GM19328 (cell line): ENCODE results near the gene TNIK.

Source experiments
- ATAC-seq: cut with Tn5 transposase; IDR thresholded peaks from one replicate; pipeline ENCODE4 v1.9.1; 2021; ENCODE audit warnings: mild to moderate bottlenecking, moderate library complexity; ENCODE audit not compliant: unreplicated experiment

TNIK gene

DNA sequence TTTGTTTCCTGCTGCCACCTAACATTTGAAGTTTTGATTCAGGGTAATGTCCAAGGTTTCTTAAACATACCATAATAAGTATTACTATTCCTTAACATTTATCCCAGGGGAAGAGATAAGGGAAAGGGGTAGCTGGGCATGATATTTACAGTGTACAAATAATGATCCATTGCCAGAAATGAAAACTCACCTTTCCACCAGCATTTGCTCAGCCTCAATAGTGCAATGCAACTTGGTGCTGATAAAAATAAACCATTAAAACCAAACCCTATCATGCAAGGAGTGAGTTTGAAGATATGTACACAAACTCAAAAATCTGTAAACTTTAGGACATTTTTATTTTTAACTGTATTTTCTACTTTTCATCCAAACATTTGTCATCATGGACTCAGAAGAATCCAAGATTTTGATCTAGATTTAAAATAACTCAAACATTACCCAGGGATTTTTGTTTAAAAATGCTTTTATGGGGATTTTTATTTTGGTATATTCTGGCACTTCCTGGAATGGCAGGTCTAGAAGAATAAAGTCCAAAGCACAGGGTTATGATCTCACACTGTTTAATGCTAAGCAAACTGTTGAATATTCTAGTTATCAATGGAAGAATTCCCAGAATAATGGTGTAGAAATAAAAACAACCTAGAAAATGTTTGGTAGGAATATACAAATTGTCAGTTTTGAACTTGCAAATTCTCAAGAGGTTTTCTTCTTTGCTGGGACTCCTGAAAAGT is 401.2 kb downstream of the TNIK start:
- ATAC-seq: no peak

DNA sequence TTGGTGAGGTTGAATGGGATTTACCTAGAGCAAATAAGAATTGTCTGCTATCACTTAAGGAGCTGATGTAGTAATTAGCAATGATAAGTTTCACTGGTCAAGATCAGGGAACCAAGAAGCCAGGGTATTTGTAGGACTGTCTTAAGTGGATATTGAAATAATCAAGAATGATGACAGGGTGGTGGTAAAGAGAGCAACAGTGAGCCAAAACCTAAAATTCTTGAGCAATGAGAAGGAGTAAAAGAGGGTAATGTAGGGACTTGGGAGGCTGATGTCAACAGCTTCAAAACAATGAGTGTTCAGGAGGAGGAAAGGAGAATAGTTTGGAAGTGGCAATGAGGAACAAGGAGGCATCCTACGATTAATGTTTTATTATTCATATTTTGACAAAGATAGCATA is 402.1 kb downstream of the TNIK start:
- ATAC-seq: no peak

DNA sequence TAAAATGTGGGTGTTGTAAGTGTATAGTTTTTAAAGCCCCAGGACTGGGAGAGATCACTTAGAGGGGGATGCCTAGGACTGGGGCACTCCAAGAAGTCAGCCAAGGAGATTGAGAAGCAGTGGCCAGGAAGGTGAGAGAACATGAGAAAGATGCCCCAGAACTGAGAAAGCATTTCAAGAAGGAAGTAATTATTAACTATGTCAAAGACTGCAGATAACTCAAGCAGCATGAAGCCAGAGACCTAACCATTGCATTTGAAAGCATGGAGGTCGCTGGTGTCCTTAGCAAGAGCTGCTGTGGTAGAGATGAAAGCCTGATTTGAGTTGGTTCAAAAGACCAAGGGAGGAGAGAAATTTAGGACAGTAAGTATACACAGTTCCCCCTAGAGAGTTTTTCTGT is 403.1 kb downstream of the TNIK start:
- ATAC-seq: no peak

DNA sequence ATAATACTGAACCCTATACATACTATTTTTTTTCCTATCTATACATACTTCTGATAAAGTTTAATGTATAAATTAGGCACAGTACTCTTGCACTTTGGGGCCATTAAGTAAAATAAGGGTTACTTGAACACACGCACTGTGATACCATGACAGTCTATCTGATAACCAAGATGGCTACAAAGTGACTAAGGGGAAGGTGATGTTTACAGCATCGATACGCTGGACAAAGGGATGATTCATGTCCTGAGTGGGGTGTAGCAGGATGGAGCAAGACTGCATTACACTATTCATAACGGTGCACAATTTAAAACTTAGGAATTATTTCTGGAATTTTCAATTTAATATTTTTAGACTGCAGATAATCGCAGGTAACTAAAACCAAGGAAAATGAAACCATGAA is 403.7 kb downstream of the TNIK start:
- ATAC-seq: no peak

DNA sequence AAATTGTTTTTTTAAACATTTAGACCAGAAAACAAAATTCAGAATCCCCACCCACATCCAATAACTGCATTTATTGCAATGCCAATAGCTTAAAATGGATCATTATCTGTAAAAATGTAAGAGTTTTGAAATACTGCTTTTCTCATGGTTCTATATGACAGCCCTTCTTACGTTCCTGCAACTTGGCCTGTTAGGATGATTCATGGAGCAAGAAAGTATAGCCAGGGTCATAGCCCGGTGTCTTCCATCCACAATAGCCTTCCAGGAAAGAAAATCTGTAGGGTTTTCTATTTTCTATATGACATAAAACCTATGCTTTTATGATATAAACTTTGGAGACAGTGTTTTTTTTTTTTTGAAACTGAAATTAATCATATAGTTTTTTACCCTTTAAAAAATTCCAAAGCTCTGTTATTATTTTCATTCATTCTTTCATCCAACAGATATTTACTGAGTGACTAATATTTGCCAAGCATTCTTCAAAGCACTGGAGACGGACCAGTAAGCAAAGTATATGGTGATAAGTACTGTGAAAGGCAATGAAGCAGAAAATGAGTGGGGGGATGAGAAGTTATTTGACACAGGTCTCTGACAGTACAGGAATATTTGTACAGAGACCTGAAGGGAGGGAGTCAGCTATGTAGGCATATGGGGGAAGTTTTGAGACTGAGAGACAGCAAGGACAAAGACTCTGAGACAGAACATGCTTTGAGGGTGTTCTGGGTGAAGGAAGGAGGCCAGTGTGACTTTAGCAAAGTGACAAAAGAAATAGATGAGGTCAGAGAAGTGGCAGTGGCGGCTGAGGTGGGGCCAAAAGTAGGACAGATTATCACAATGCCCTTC is 404.6 kb downstream of the TNIK start:
- ATAC-seq: no peak

DNA sequence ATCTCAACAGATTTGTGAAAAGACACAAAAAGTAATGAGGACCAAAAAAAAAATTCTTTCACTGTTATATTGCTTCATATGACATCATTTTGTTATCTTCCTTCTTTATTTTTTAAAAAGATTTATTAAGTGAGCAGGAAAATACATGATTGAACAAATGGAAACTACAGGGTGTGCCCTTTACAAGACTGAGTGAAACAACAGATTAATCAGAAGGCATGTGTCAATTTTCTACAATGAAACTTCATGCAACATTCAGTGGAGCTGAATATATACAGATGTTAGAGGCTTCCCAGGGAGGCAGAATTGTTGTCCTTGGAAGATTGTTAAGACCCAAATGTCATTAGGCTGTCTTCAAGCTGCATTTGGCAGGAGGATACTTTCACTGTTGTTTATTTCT is 405.3 kb downstream of the TNIK start:
- no peak for ATAC-seq

DNA sequence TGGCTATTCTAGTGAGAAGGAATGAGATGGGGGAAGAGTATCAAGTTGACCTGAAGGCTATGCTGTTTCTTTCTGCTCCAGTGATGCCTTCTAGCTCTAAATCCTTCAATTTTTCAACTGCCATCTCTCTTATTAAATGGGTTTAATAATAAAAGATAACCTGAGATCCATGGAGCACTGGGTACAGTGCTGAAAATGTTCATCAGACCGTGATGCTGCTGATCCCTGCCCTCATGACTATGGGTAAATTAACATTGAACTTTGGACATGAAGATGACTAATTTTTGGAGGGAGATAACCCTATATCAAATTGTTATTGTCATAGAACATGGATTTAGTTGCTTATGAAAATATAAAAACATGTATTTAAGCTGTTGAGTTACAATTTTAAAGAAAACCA is 406.0 kb downstream of the TNIK start:
- ATAC-seq: no peak

DNA sequence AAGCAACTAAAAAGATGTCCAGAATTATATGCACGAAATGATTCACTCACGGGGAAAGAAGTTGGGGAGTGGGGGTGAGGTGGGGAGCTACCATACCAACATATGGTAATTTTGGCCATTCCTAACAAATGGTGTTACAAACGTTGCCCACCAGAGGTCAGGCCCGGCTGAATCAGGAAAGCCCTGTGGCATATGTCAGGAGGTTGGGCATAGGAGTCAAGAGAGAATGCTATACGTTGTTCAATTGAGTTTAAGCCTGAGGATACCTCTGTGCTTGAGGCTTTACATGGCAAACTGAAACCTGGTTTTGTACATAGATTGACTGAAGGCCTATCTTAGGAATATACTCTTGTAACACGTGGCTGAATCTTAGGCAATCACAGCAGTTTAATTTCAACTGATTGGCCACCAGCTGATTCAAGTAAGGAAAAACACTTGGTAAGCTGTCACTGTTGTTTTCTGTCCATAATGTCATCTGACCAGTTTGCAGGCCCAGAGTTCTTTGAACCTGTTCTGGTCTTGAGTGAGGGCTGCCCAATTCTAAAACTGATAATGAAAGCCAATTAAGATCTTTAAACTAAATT is 410.3 kb downstream of the TNIK start:
- ATAC-seq: peak; percentile 80

DNA sequence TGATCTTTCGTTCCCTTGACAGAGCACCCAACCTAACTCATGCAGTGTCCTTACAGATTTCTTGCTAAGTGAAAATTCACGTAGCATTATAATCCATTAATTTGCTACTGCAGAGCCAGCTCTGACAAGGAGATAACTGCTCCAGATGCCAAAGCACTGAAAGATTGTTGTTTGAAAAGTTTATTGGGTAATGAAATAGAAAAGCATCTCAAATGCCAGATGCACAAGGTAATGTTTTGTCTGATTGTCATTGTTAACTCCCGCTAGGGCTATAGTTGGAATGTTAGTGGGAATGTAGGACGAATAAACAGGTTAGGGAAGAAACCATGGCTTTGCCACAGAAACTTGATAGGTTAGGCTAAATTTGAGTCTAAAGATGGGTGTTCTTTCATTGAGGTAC is 413.4 kb downstream of the TNIK start:
- no peak for ATAC-seq

DNA sequence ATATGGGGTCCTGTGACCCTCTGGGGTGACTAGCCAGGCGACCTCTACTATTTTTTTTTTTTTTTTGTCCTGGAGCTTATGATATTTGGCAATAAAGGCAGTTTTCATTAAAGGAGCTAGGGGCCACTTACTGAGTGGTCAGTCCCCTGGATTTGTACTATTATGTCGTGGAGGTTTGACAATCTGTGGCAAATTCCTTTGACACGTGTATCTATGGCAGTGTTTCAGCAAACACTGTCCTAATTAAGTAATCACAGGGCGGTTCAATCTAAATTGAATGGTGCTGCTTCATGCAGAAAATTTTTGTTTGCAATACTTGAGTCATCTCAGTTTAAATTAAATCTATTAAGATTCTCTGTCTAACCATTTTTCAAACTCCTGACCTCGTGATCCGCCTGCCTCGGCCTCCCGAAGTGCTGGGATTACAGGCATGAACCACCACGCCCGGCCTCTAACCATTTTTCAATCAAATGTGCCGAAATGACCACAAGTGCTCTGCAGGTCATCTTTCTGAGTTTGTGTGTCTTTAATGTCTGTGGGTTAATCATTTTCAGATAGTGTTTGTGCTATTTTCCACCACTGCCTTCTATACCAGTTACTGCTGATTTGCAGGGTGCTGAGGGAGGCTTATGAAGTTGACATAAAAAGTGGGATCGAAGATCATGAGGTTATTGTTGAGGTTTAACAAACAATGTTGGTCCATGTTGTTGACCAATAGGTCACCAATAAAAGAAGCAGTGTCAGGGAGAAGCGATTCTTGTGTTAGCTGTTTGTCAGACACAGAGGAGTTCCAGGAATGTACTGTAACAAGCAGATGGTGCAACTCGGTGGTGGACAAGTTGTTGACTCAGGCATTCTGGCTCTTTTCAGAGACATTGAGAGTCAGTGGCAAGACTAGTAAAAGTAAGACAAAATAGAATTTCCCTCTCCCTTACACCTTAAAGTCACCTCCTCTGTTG is 415.1 kb downstream of the TNIK start:
- ATAC-seq: no peak

DNA sequence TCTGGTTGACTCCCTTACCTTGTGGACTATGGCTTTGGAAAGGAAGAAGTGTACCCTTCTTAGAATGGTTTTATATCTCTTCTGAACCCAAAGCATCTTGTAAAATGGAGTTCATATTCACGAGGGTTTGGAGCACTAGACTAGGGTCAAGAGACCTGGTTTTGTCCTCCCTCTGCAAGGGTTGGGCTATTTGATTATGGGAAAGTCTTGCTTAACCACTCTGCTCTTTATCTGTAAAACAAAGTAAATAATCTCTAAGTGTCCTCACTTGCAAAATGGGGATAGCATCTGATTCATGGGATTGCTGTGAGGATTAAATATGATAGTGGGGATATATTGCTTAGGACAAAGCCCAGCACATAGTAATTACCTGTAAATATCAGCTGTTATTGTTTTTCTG is 415.8 kb downstream of the TNIK start:
- no peak for ATAC-seq

DNA sequence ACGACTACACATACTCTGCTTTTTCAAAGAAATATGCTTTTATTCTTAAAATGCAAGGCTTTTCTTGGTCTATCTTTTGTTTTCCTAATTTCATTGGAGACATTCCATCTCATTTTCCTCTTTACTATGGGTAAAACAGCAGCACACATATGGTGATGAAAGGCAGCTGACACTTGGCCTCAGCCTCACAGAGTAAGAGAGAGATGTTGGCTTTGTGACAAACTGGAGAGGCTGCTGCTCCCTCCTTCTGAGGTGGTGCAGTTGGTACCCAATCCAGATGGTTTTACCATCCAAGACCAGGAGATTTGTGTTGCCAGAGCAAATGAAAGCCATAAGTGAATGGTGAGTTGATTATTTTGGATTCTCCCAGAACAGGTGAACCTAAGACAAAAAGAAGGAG is 420.5 kb downstream of the TNIK start:
- ATAC-seq: no peak

DNA sequence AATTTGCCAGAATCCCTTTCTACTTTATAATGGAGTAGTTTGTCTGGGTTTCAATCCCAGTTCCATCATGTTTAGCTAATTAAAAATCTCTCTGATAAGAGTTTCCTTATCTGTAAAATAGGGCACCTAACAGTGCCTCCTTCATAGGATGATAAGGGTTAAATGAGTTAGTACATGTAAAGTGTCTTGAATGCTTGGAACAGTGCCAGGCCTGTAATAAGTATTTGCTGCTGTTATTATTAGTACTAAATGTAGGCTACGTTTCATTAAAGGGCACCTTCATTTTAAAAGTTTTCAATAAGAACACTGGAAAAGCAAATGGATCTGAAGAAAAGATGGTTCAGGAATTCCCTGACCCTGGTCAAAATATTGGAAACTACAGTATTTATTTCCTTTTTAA is 421.9 kb downstream of the TNIK start:
- no peak for ATAC-seq

DNA sequence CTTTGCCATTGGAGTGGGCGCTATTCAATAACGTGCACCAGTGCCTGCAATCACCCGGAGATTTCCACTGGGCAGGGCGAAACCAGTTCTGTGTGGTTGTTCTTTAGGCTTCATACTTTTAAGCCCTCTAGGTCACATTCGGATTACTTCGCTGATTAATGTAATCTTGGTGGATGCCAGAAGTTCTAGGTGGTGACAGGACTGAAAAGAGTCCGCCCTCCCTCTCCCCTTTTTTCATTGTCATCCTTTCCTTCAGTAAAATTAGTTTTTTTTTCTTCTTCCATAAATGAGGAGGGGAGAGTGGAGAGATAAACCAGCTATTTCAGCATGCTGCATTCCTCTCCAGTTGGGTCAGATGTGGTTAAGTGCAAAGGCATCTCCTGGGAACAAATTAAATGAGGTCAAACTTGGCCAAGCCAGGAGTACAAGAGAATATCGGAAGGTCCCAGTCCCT is 431.4 kb downstream of the TNIK start:
- no peak for ATAC-seq

DNA sequence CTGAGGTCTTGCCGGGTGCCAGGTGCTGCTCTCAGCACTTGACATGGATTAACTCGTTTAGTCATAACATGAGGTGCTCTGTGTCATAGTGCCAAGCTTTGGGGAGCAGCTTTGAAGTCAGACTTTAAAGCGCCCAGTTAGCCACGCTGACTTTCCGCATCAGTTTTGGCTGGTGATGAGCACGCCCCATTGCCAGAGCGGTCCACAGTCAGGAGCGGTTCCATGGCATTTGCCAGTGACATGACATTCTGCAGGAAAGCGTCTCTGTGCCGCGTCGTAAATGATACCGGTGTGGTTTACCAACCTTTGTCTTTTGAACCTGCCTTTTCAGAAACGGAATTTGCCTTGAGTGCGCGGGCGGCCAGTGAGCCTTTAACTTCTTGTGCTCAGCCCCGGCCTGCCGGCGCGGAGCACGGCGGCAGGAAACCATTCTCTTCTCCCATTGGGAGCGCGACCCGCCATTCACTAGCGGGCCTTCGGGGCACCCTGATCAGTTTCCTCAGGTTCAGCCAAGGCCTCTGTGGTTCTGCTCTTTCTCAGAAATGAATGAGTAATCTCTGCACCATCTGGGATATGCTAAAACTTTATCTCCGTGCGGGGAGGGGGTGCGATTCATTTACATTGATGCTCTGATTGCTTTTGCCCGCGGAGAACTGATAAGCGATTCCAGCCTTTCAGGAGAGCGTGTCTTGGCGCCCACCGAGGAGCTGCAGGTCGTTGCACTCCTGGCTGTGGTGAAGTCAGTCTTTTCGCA is 432.0 kb downstream of the TNIK start:
- ATAC-seq: no peak

DNA sequence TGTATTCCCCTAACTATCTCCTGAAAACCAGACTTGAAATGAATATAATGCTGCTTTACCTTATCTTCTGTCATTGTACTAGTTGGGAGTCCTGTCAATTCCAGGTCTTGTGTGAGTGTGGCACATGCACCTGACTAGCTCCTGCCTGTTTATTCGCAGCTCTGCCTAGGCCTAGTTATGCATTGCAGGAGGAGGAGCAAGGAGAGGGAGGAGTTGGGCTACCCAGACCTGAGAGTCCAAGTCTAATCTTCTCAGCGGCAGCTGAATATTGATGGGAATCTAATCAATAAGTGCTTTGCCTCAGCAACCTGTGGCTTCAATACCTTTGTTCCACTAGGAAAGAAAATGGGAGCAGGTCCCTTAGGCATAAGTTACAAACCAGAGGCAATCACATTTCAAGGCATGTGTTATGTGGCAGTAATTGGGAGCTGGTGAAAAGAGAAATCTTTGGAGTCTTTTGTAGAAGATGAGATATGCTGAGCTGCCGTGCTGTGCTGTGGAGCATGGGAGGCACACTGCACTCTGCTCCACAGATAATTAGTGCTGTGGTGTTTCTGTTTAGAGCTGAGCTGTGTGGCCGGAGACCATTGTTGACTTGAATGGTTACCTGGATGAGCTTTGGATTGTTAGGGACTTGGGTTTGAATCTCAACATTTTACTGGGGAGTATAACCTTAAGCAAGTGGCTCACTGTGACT is 433.5 kb downstream of the TNIK start, which contains the start of gene SLC2A2:
Gene SLC2A2 (minus strand): TSS at position 124 of the 697 bp plus-strand sequence. CDS start 50 bp downstream, at position 74.
- ATAC-seq: no peak

DNA sequence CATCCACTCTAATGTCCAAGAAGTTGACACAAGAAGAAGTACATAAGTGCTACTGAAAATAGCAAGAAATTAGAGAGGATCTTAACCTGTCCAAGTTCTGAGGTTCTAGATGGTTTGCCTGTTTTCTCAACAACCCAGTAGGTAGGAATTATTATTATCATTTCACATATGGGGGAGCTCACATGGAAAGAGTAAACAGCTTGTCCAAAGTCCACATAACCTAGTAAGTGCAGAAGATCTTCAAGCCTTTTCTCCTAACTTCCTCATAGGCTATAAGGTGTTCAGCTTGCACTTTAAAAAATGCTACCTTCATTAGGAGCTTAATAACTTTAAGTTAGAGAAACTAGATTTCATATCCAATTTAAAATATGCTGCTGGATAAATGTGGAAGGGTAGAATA is 436.6 kb downstream of the TNIK start:
- no peak for ATAC-seq

DNA sequence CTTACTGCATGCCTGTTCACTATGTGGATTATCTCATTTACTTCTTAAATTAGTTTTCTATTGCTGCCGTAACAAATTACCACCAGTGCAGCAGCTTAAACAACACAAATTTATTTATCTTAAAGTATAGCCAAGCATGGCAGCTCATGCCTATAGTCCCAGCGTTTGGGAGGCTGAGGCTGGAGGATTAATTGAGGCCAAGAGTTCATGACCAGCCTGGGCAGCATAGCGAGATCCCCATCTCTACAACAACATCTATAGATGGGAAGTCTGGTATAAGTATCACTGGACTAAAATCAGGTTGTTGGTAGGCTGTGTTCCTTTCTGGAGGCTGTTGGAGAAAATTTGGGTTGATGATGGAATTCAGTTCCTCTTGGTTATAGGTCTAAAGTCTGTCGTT is 438.8 kb downstream of the TNIK start:
- ATAC-seq: no peak

DNA sequence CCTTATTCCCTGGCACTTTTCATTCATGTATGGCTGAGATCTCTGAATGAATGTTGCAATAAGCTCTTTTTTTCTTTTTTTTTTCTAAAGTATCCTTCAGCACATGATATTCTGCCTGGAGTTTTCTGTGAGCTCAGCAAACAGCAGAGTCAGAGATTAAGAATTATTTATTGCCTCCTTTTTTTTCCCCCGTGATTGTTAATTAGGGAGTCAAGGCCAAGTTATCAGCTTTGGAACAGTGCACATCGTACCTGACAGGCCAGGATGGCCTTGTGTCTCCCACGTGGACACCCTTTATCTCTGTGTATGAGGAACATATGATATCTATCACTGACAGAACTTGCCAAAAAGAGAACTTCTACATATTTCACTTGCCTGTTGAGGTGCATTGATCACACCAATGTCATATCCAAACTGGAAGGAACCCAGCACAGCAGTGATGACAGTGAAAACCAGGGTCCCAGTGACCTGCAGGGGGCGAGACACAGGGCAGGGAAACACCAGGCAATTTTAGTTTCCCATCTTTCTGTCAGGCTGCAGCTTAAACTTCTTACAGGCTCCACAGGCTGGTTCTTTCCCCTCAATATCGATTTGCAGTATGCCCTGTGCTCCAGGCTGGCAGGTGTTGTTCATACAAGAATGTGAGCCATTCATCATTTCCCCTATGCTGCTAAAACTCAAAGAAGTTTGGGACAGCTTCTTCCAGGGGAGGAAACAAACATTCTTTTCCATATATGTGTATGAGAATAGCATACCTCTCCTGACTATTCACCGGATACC is 441.9 kb downstream of the TNIK start:
- ATAC-seq: no peak
